ENCODE results near the gene TPRA1. TPM values are rescaled to one million over a fixed set of nuclear protein-coding genes. Genes with fewer than 3 reads are reported as not detected.

Gene TPRA1
- total RNA-seq, 1 experiment from 2014 or later = 24.2 TPM

GRCh38 chr3:127614928-127615589 lies 24.5 kb upstream of the TPRA1 start (continued):
- TF ChIP-seq HMGXB4 (CRISPR knock-in tag; IDR thresholded peaks at IDR 0.05) (no peak), CBFB (CRISPR knock-in tag; IDR thresholded peaks at IDR 0.05; ENCODE audit: low read depth) (no peak), CTCF (IDR thresholded peaks at IDR 0.05) (no peak), ZMAT4 (CRISPR knock-in tag; IDR thresholded peaks at IDR 0.05) (no peak), HMGA2 (CRISPR knock-in tag; IDR thresholded peaks at IDR 0.05) (no peak), ATF3 (CRISPR knock-in tag; conservative IDR thresholded peaks at IDR 0.05) (no peak), ZNF232 (CRISPR knock-in tag; IDR thresholded peaks at IDR 0.05) (no peak)

GRCh38 chr3:127613406-127613805 lies 22.9 kb upstream of the TPRA1 start:
- no peak for DNase-seq (ENCODE audit: low spot score)
- TF ChIP-seq ZNF121 (CRISPR knock-in tag; IDR thresholded peaks at IDR 0.05) (no peak), ZNF317 (CRISPR knock-in tag; IDR thresholded peaks at IDR 0.05; ENCODE audit: borderline replicate concordance, low read depth) (no peak), EMX1 (CRISPR knock-in tag; IDR thresholded peaks at IDR 0.05) (no peak), ZBTB43 (CRISPR knock-in tag; IDR thresholded peaks at IDR 0.05) (no peak), JUN (CRISPR knock-in tag; IDR thresholded peaks at IDR 0.05) (no peak), RORB (CRISPR knock-in tag; IDR thresholded peaks at IDR 0.05) (no peak), AR (CRISPR knock-in tag; IDR thresholded peaks at IDR 0.05) (no peak)
- Mint-ChIP-seq H3K27me3 (ENCODE audit: low read depth) (no peaks in the 10 kb centered on the region), H3K27ac (no peak overlapping the region), H3K4me1 (no peaks in the 10 kb centered on the region), H3K9me3 (no peaks in the 10 kb centered on the region), H3K36me3 (peaks cover 93% of the 10 kb centered on the region), H3K4me3 (no peak overlapping the region)
- ChIA-PET POLR2A (no interaction called here), CTCF (no interaction called here)
- ATAC-seq = no peak

- Mint-ChIP-seq H3K4me1 (no peaks in the 10 kb centered on the region), H3K4me3 (no peak overlapping the region), H3K27ac (no peak overlapping the region), H3K27me3 (ENCODE audit: low read depth) (no peaks in the 10 kb centered on the region), H3K9me3 (no peaks in the 10 kb centered on the region), H3K36me3 (peaks cover 93% of the 10 kb centered on the region)
- DNase-seq (ENCODE audit: low spot score) (no peak), ATAC-seq (no peak)
- ChIA-PET POLR2A (no interaction called here), CTCF (no interaction called here)
- TF ChIP-seq CTCF (IDR thresholded peaks at IDR 0.05) = no peak
- TF ChIP-seq SP1 (CRISPR knock-in tag; conservative IDR thresholded peaks at IDR 0.05) = no peak
- TF ChIP-seq NFYB (CRISPR knock-in tag; conservative IDR thresholded peaks at IDR 0.05; ENCODE audit: low read depth) = no peak
- TF ChIP-seq SMAD3 (CRISPR knock-in tag; IDR thresholded peaks at IDR 0.05; ENCODE audit: borderline replicate concordance) = no peak
- no peak for TF ChIP-seq IRF2 (CRISPR knock-in tag; IDR thresholded peaks at IDR 0.05; ENCODE audit: borderline replicate concordance, low read depth)
Observed at GRCh38 chr3:127612966-127613365, 22.4 kb upstream of the TPRA1 start.
